HepG2 (cell line): Measurements from ENCODE around the gene ABCG4. TPM values are rescaled to one million over a fixed set of nuclear protein-coding genes. Genes with fewer than 3 reads are reported as not detected.

Experiments
- SRY ChIP-seq: sonication (generic); formaldehyde crosslinking; IDR thresholded peaks from 2 replicates; pipeline ENCODE4 v1.8.0; 2022; ENCODE audit warnings: mild to moderate bottlenecking, missing genetic modification reagents
- ZBTB7B ChIP-seq: sonication (generic); formaldehyde crosslinking; IDR thresholded peaks from 2 replicates; pipeline ENCODE4 v1.4.0; 2020; ENCODE audit warnings: missing genetic modification reagents
- ZFX ChIP-seq: sonication (generic); formaldehyde crosslinking; IDR thresholded peaks from 2 replicates; pipeline ENCODE4 v1.4.0; 2020; ENCODE audit warnings: mild to moderate bottlenecking, low read depth, missing genetic modification reagents, moderate library complexity
- polyA plus RNA-seq, 8 experiments: library from polyadenylated mRNA; depleted of rRNA in 3 of 8; stranded (reverse) in 7 of 8; unstranded in 1 of 8; fragments of >200 nt; fragmentation: Illumina TruSeq in 4 of 8; extraction: Trizol in 4 of 8; gene quantifications; 2 replicates each; pipeline versions ENCODE4 v1.2.1 to v1.2.3, GENCODE V29; 2011 to 2016; ENCODE audit warnings: low read depth in 4 of 8, missing spikeins in 1 of 8, mixed read lengths in 1 of 8; ENCODE audit not compliant: insufficient read depth in 1 of 8
- total RNA-seq, 5 experiments: library from RNA; depleted of rRNA; stranded (reverse); fragments of >200 nt; fragmentation: Illumina TruSeq; extraction: Trizol; gene quantifications; 2 replicates each; pipeline ENCODE4 v1.2.3, GENCODE V29; 2016; ENCODE audit warnings: low read depth in 1 of 5
- TF ChIP-seq, protein P1 (sequence below), 2 experiments: sonication (generic) in 1 of 2; formaldehyde crosslinking in 1 of 2; IDR thresholded peaks; 2 replicates each; pipeline versions ENCODE4 v1.6.1 to v1.9.0; 2014 to 2022; ENCODE audit warnings: antibody characterized with exemption in 1 of 2, borderline replicate concordance in 1 of 2, inconsistent platforms in 1 of 2, low read depth in 1 of 2, missing genetic modification reagents in 1 of 2
- TF ChIP-seq, protein P2 (sequence below): sonication (generic); formaldehyde crosslinking; IDR thresholded peaks from 2 replicates; pipeline ENCODE4 v1.8.0; 2022; ENCODE audit warnings: mild to moderate bottlenecking, missing genetic modification reagents
- TF ChIP-seq, protein P3 (sequence below): sonication (generic); formaldehyde crosslinking; IDR thresholded peaks from 2 replicates; pipeline ENCODE4 v1.5.0; 2020; ENCODE audit warnings: mild to moderate bottlenecking, missing genetic modification reagents, borderline replicate concordance
- TF ChIP-seq, protein P4 (sequence below): sonication (generic); formaldehyde crosslinking; conservative IDR thresholded peaks from 2 replicates; pipeline ENCODE4 v1.8.0; 2022; ENCODE audit warnings: mild to moderate bottlenecking, moderate library complexity, missing genetic modification reagents

The ABCG4 gene
- total and polyA plus RNA-seq, 2 of the 13 experiments (the other 11 are each of a cell fraction or from before 2014, with no cell fraction given), result not detected

DNA sequence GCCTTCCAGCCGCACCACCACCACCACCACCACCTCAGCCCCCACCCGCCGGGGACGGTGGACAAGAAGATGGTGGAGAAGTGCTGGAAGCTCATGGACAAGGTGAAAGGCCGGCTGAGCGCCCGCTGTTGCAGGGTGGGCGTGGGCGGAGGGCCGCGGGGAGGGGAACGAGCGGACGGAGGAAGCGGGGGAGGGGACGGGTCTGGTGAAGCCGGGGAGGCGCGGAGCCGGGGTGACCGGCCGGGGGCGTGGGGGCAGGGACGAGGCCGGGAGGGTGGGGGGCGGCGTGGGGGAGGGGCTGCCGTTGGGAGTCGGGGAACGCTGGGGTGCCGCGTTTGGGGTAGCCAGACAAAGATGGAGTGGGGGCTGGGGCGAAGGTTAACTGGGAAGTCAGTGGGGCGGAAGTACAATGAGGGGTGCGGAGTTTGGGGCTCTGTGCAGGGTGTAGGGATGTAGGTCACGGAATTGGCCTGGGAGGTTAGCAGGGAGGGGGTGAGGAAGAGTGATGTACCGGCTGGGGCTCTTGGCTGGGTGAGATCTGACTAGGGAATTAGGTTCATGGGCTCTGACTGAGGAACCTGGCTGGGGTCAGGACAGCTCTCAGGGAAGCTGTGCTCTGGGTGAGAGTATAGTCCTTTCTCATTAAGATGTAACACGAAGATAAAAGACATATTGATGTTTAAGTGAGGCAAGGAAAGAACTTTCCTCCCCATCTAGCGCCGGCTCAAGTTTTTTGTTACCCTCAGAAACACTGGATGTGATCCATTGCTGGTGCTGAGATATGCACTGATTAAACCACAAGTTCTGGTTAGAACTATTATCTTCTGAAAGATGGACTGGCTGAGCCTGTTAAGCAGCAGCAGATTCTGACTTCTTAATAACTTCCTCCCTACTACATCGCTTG lies 57.9 kb downstream of the ABCG4 start (continued):
- TF ChIP-seq, protein P1, sequence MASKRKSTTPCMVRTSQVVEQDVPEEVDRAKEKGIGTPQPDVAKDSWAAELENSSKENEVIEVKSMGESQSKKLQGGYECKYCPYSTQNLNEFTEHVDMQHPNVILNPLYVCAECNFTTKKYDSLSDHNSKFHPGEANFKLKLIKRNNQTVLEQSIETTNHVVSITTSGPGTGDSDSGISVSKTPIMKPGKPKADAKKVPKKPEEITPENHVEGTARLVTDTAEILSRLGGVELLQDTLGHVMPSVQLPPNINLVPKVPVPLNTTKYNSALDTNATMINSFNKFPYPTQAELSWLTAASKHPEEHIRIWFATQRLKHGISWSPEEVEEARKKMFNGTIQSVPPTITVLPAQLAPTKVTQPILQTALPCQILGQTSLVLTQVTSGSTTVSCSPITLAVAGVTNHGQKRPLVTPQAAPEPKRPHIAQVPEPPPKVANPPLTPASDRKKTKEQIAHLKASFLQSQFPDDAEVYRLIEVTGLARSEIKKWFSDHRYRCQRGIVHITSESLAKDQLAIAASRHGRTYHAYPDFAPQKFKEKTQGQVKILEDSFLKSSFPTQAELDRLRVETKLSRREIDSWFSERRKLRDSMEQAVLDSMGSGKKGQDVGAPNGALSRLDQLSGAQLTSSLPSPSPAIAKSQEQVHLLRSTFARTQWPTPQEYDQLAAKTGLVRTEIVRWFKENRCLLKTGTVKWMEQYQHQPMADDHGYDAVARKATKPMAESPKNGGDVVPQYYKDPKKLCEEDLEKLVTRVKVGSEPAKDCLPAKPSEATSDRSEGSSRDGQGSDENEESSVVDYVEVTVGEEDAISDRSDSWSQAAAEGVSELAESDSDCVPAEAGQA (IDR thresholded peaks at IDR 0.05; ENCODE audit: low read depth), result no peak
- TF ChIP-seq, protein P1 (CRISPR knock-in tag; IDR thresholded peaks at IDR 0.05; ENCODE audit: borderline replicate concordance), result no peak
- 0 out of 2 replicates have a peak, but pooled peaks have one; percentile 2 for TF ChIP-seq SRY (CRISPR knock-in tag)
- TF ChIP-seq, protein P2, sequence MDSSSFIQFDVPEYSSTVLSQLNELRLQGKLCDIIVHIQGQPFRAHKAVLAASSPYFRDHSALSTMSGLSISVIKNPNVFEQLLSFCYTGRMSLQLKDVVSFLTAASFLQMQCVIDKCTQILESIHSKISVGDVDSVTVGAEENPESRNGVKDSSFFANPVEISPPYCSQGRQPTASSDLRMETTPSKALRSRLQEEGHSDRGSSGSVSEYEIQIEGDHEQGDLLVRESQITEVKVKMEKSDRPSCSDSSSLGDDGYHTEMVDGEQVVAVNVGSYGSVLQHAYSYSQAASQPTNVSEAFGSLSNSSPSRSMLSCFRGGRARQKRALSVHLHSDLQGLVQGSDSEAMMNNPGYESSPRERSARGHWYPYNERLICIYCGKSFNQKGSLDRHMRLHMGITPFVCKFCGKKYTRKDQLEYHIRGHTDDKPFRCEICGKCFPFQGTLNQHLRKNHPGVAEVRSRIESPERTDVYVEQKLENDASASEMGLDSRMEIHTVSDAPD (CRISPR knock-in tag), result no peak
- TF ChIP-seq, protein P3, sequence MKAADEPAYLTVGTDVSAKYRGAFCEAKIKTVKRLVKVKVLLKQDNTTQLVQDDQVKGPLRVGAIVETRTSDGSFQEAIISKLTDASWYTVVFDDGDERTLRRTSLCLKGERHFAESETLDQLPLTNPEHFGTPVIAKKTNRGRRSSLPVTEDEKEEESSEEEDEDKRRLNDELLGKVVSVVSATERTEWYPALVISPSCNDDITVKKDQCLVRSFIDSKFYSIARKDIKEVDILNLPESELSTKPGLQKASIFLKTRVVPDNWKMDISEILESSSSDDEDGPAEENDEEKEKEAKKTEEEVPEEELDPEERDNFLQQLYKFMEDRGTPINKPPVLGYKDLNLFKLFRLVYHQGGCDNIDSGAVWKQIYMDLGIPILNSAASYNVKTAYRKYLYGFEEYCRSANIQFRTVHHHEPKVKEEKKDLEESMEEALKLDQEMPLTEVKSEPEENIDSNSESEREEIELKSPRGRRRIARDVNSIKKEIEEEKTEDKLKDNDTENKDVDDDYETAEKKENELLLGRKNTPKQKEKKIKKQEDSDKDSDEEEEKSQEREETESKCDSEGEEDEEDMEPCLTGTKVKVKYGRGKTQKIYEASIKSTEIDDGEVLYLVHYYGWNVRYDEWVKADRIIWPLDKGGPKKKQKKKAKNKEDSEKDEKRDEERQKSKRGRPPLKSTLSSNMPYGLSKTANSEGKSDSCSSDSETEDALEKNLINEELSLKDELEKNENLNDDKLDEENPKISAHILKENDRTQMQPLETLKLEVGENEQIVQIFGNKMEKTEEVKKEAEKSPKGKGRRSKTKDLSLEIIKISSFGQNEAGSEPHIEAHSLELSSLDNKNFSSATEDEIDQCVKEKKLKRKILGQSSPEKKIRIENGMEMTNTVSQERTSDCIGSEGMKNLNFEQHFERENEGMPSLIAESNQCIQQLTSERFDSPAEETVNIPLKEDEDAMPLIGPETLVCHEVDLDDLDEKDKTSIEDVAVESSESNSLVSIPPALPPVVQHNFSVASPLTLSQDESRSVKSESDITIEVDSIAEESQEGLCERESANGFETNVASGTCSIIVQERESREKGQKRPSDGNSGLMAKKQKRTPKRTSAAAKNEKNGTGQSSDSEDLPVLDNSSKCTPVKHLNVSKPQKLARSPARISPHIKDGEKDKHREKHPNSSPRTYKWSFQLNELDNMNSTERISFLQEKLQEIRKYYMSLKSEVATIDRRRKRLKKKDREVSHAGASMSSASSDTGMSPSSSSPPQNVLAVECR (CRISPR knock-in tag), result peak; percentile 80; the same call in 1 of the 2 replicates
- TF ChIP-seq, protein P4, sequence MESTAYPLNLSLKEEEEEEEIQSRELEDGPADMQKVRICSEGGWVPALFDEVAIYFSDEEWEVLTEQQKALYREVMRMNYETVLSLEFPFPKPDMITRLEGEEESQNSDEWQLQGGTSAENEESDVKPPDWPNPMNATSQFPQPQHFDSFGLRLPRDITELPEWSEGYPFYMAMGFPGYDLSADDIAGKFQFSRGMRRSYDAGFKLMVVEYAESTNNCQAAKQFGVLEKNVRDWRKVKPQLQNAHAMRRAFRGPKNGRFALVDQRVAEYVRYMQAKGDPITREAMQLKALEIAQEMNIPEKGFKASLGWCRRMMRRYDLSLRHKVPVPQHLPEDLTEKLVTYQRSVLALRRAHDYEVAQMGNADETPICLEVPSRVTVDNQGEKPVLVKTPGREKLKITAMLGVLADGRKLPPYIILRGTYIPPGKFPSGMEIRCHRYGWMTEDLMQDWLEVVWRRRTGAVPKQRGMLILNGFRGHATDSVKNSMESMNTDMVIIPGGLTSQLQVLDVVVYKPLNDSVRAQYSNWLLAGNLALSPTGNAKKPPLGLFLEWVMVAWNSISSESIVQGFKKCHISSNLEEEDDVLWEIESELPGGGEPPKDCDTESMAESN (CRISPR knock-in tag), result 0 out of 2 replicates have a peak, but pooled peaks have one; percentile 1
- peak; percentile 70 for TF ChIP-seq ZFX (CRISPR knock-in tag)
- TF ChIP-seq ZBTB7B (CRISPR knock-in tag), result peak; percentile 13; the same call in 1 of the 2 replicates
